ENCODE measurements around the gene CYB5R4. TPM values are rescaled to one million over a fixed set of nuclear protein-coding genes. Genes with fewer than 3 reads are reported as not detected.
A peak's percentile ranks its signal among the peaks of the same experiment; 100 is the strongest.

The CYB5R4 gene
- 15.1 TPM for polyA plus RNA-seq (2013, experiment 1 of 2; ENCODE audit: insufficient read length)
- 15.6 TPM for polyA plus RNA-seq (2013, experiment 2 of 2; ENCODE audit: insufficient read length)

GRCh38 chr6:83859410-83860358, at the start of gene CYB5R4:
CYB5R4 (plus strand) TSS chr6:83859689; CDS start chr6:83859783, 94 bp downstream.
- DNase-seq: peak; percentile 96

- DNase-seq: no peak
Observed at GRCh38 chr6:83812595-83812994, 46.9 kb upstream of the CYB5R4 start.

- DNase-seq: no peak
Observed at GRCh38 chr6:83815631-83816272, 43.7 kb upstream of the CYB5R4 start.

GRCh38 chr6:83822629-83823169, 36.8 kb upstream of the CYB5R4 start:
- no peak for DNase-seq

GRCh38 chr6:83824388-83824801, 35.1 kb upstream of the CYB5R4 start:
- DNase-seq: no peak

GRCh38 chr6:83824831-83825230, 34.7 kb upstream of the CYB5R4 start:
- no peak for DNase-seq

GRCh38 chr6:83827050-83827449, 32.4 kb upstream of the CYB5R4 start:
- no peak for DNase-seq

GRCh38 chr6:83838727-83839126, 20.8 kb upstream of the CYB5R4 start:
- DNase-seq: no peak

- no peak for DNase-seq
Observed at GRCh38 chr6:83844170-83844569, 15.3 kb upstream of the CYB5R4 start.

- no peak for DNase-seq
Observed at GRCh38 chr6:83846291-83846690, 13.2 kb upstream of the CYB5R4 start.

GRCh38 chr6:83847179-83847578, 12.3 kb upstream of the CYB5R4 start:
- DNase-seq: no peak

- no peak for DNase-seq
Observed at GRCh38 chr6:83849127-83849526, 10.4 kb upstream of the CYB5R4 start.

- DNase-seq: no peak
Observed at GRCh38 chr6:83849610-83850009, 9.9 kb upstream of the CYB5R4 start.

GRCh38 chr6:83852528-83853177, 6.8 kb upstream of the CYB5R4 start:
- DNase-seq: no peak

GRCh38 chr6:83853178-83854000, 6.1 kb upstream of the CYB5R4 start, which contains the start of gene RIPPLY2:
RIPPLY2 (plus strand) TSS chr6:83853360; CDS start chr6:83853417, 57 bp downstream.
- DNase-seq: peak; percentile 24

- no peak for DNase-seq
Observed at GRCh38 chr6:83854001-83854501, 5.4 kb upstream of the CYB5R4 start.

- DNase-seq: no peak
Observed at GRCh38 chr6:83854766-83855165, 4.7 kb upstream of the CYB5R4 start.

- no peak for DNase-seq
Observed at GRCh38 chr6:83860359-83860755, 868 bp downstream of the CYB5R4 start.

- no peak for DNase-seq
Observed at GRCh38 chr6:83860782-83861495, 1.4 kb downstream of the CYB5R4 start.

GRCh38 chr6:83862776-83863471, 3.4 kb downstream of the CYB5R4 start:
- DNase-seq: no peak

All from fibroblast of skin of scalp (primary cell).